ENCODE measurements around the gene LSR. TPM values are rescaled to one million over a fixed set of nuclear protein-coding genes. Genes with fewer than 3 reads are reported as not detected.
"Not testable (repeated sequence)": the region's sequence is repeated elsewhere in the genome, so short reads cannot be mapped to it uniquely, and the experiment has no call there.

The LSR gene
- total and polyA plus RNA-seq, 7 donors = 1.7 to 5.2 (median 2.4) TPM

GRCh38 chr19:35279985-35280821, 31.4 kb downstream of the LSR start:
- H3K9me3 ChIP-seq = no peaks in the 10 kb centered on the region
- intact Hi-C loops (cut with DNase I) = loop anchor here in 1 of 2 donors (10.0 kb wide), 1 partner anchor 215 kb away; the partner anchor contains the start of gene KRTDAP
- no peak for TF ChIP-seq CTCF (IDR thresholded peaks at IDR 0.05)
- ATAC-seq (peak in 3 of 4 donors; percentile 9 to 23 (median 20)), DNase-seq (no peak)
- no peaks in the 10 kb centered on the region for H3K27me3 ChIP-seq (ENCODE audit: insufficient read depth in 3 of 3, low read length in 2 of 3)
- no peak overlapping the region for H3K27ac ChIP-seq
- no peaks in the 10 kb centered on the region for H3K4me1 ChIP-seq
- H3K36me3 ChIP-seq (ENCODE audit: insufficient read depth in 1 of 2, low read depth in 1 of 2) = peaks cover 0 to 48% of the 10 kb centered on the region in 2 donors
- no peak overlapping the region for H3K4me3 ChIP-seq
- WGBS, 3 donors = 52 to 66% (median 56%) methylated on average over 12 of the region's 12 CpGs

DNA sequence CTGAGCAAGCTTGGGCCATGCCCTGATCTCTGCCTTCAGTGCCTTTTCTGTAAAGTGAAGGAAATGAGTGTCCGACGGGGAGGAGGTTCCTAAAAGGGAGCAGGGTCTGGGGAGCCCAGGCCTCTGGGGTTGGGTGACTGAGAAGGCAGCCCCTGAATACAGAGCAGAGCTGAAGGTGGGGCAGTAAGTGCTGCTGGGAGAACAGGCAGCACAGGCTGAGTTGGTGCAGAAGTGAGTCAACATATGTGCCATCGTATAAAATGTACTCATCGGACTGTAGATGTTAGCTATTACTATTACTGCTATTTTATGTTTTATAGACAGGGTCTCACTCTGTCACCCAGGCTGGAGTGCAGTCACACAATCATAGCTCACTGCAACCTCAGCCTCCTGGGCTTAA, 32.5 kb downstream of the LSR start:
- ATAC-seq = no peak
- no peak for TF ChIP-seq CTCF (IDR thresholded peaks at IDR 0.05)
- WGBS, 3 donors = 62 to 63% (median 62%) methylated on average over 4 of the region's 4 CpGs
- Histone ChIP-seq H3K9me3 (no peaks in the 10 kb centered on the region), H3K4me3 (no peak overlapping the region), H3K36me3 (ENCODE audit: insufficient read depth in 1 of 2, low read depth in 1 of 2) (peaks cover 0 to 37% of the 10 kb centered on the region in 2 donors), H3K4me1 (no peaks in the 10 kb centered on the region), H3K27ac (no peak overlapping the region), H3K27me3 (ENCODE audit: insufficient read depth in 3 of 3, low read length in 2 of 3) (no peaks in the 10 kb centered on the region)
- no peak for DNase-seq
- intact Hi-C loops (cut with DNase I) = no loop called here

DNA sequence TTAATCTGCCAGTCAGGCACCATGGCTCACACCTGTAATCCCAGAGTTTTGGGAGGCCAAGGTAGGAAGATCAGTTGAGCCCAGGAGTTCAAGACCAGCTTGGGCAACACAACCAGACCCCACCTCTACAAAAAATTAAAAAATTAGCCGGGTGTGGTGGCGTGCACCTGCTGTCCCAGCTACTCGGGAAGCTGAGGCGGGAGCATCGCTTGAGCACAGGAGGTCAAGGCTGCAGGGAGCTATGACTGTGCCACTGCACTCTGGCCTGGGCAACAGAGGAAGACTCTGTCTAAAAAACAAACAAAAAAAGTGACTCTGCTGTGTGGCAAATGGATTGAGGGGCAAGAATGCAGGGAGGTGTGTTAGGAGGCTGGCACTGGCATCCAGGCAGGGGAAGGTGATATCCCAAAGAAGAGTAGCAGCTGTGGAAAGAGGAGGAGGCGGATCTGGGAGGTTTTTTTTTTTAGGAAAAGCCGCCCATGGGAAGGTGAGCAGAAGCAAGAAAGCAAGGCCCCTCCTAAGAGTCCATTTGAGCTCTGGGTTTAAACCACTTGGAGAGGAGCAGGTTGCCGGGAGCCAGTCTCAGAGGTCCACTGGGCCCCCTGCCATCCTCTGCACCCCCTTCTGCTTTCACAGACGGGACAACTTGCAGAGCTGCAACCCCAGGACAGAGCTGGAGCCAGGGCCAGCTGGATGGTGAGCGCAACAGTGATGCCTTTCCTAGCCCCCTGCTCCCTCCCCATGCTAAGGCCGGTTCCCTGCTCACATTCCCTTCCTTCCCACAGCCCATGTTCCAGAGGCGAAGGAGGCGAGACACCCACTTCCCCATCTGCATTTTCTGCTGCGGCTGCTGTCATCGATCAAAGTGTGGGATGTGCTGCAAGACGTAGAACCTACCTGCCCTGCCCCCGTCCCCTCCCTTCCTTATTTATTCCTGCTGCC, 35.6 kb downstream of the LSR start:
- TF ChIP-seq CTCF (IDR thresholded peaks at IDR 0.05) = no peak
- no peak overlapping the region for H3K4me3 ChIP-seq
- DNase-seq (no peak), ATAC-seq (no peak)
- no peaks in the 10 kb centered on the region for H3K4me1 ChIP-seq
- H3K36me3 ChIP-seq (ENCODE audit: insufficient read depth in 1 of 2, low read depth in 1 of 2) = peaks cover 0 to 8% of the 10 kb centered on the region in 2 donors
- intact Hi-C loops (cut with DNase I) = no loop called here
- H3K27me3 ChIP-seq (ENCODE audit: insufficient read depth in 3 of 3, low read length in 2 of 3) = no peaks in the 10 kb centered on the region
- WGBS, 3 donors = 65 to 74% (median 67%) methylated on average over 16 to 17 of the region's 17 CpGs
- no peaks in the 10 kb centered on the region for H3K9me3 ChIP-seq
- no peak overlapping the region for H3K27ac ChIP-seq

DNA sequence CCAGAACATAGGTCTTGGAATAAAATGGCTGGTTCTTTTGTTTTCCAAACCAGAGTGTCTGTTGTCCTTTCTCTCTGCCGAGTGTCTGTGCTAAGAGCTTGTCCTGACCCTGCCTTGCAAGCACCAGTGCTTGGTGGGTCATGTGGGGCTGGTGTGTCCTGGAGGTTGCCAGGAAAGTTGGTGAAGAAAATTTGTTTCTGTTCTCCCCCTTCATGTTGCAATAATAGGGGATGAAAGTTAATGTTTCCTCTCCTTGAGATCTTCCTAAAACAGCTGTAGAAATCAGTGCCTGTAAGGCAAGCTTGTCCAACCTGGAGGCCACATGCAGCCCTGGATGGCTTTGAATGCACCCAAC, 36.3 kb downstream of the LSR start:
- 14 to 36% (median 31%) methylated on average over 1 of the region's 1 CpG for WGBS, 3 donors

DNA sequence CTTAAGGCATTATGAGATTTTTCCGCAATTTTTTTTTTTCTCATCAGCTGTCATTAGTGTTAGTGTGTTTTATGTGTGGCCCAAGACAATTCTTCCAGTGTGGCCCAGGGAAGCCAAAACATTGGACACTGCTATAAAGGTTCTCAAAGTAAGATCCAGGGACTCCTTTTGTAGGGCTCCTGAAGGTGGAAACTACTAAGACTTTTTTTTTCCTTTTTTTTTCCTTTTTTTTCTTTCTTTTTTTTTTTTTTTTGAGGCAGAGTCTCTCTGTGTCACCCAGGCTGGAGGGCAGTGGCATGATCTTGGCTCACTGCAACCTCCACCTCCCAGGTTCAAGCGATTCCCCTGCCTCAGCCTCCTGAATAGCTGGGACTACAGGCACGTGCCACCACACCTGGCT, 36.7 kb downstream of the LSR start:
- DNase-seq; H3K9me3 ChIP-seq; H3K4me1 ChIP-seq; H3K4me3 ChIP-seq; H3K27ac ChIP-seq; H3K36me3 ChIP-seq (ENCODE audit: insufficient read depth in 1 of 2, low read depth in 1 of 2); ATAC-seq; H3K27me3 ChIP-seq (ENCODE audit: insufficient read depth in 3 of 3, low read length in 2 of 3); intact Hi-C loops (cut with DNase I): not testable (repeated sequence)
- WGBS, 3 donors = 90 to 91% (median 90%) methylated on average over 3 of the region's 3 CpGs

More for the DNA sequence above, 36.3 kb downstream of the LSR start:
- no peaks in the 10 kb centered on the region for H3K27me3 ChIP-seq (ENCODE audit: insufficient read depth in 3 of 3, low read length in 2 of 3)
- H3K36me3 ChIP-seq (ENCODE audit: insufficient read depth in 1 of 2, low read depth in 1 of 2) = peaks cover 0 to 2% of the 10 kb centered on the region in 2 donors
- H3K9me3 ChIP-seq = no peaks in the 10 kb centered on the region
- no peak for DNase-seq
- TF ChIP-seq CTCF (IDR thresholded peaks at IDR 0.05) = no peak
- ATAC-seq = no peak
- no peak overlapping the region for H3K27ac ChIP-seq
- no peaks in the 10 kb centered on the region for H3K4me1 ChIP-seq
- H3K4me3 ChIP-seq = no peak overlapping the region
- intact Hi-C loops (cut with DNase I) = no loop called here

DNA sequence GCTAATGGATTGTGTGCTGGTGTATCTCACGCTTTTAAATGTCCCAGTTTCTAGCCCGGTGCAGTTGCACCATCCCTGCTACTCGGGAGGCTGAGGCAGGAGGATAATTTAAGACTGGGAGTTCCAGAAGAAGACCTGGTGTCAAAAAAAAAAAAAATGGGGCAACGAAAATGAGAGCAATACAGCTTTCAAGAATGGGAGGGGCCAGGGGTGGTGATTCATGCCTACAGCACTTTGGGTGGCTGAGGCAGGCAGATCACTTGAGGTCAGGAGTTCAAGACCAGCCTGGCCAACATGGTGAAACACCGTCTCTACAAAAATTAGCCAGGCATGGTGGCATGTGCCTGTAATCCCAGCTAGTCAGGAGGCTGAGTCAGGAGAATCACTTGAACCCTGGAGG, 37.3 kb downstream of the LSR start:
- H3K27ac ChIP-seq; intact Hi-C loops (cut with DNase I); ATAC-seq: not testable (repeated sequence)

More for the DNA sequence above, 37.3 kb downstream of the LSR start:
- H3K4me1 ChIP-seq; H3K27me3 ChIP-seq (ENCODE audit: insufficient read depth in 3 of 3, low read length in 2 of 3); DNase-seq; H3K36me3 ChIP-seq (ENCODE audit: insufficient read depth in 1 of 2, low read depth in 1 of 2); H3K9me3 ChIP-seq; H3K4me3 ChIP-seq: not testable (repeated sequence)
- 69 to 85% (median 70%) methylated on average over 5 of the region's 5 CpGs for WGBS, 3 donors
